Activated T-cell treated with anti-CD3 and anti-CD28 coated beads for 1 hour (primary cell): ENCODE measurements around the gene RAB5IF.
"Not testable (repeated sequence)": the region's sequence is repeated elsewhere in the genome, so short reads cannot be mapped to it uniquely, and the experiment has no call there.

Experiments
- DNase-seq: peaks from one replicate; pipeline ENCODE4 v3.0.0-alpha.2; 2020; ENCODE audit warnings: low read depth

RAB5IF gene

DNA sequence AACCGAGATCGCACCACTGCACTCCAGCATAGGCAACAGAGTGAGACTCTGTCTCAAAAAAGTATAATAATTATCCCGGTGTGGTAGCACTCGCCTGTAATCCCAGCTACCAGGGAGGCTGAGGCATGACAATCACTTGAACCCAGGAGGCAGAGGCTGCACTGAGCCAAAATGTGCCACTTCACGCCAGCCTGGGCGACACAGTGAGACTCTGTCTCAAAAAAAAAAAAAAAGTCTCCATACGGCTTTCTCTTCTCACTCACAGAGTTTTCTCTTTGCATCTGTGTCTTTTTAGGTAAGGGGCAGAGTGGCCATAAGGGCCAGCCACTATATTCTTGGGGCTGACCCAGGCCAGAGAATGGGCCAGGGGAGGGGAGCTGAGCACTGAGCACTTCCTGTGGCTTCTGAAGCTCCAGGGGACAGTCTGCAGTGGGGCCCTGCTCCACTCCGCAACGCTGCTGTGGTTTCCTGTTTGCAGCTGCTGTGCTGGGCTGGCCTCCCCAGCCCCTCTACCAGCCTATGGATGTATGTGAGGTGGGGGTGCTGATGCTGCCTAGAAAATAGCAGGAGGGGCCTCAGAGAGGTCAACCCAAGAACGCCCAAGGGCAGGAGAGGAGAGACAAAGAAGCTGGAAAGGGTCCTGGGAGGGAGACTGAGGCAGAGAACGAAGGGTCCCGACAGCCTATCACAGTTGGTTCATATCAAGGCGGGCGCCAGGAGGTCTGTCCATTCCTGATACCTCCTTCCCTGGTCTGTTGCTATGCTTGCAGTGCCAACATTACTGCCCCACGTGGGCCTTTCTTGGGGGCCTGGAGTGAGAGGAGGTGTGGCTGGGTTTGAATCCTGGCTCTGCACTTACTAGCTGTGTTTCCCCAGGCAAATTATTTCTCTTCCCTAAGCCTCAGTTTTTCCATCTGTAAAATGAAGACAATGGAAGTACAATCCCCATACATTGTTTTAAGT is 24.4 kb downstream of the RAB5IF start:
- DNase-seq = no peak

DNA sequence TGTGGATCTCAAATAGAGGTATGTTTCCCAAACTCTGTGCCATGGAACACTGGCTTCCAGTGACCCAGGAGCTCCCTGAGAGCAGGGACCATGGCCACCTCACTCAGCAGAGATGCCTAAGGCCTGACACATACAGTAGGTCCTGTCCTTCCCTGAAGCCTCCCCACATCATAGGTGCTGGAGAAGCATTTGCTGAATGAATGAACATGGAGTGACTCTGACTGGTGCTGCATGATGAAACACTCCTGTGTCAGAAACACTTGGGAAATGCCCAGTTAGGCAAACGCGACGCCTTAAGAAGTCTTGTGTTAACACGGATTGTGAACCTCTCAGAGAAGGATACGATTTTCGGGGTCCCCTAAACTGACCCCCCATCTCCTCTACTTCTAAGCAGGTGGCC is 26.1 kb downstream of the RAB5IF start:
- no peak for DNase-seq

DNA sequence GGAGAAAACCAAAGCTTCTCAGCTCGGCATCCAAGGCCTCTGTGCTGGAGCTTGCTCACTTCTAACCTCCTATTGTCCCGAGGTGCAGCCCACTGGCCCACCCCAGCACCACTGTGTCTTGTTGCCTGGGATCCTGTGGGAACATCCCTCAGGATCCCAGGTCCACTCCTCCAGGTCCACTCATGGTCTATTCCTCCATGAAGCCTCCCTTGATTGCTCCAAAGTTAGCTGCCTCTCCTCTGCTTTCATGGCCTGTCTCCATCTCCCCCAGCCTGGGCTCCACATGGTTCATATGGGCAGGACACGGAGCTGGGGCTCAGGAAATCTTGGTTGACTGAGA is 26.5 kb downstream of the RAB5IF start:
- DNase-seq = no peak

DNA sequence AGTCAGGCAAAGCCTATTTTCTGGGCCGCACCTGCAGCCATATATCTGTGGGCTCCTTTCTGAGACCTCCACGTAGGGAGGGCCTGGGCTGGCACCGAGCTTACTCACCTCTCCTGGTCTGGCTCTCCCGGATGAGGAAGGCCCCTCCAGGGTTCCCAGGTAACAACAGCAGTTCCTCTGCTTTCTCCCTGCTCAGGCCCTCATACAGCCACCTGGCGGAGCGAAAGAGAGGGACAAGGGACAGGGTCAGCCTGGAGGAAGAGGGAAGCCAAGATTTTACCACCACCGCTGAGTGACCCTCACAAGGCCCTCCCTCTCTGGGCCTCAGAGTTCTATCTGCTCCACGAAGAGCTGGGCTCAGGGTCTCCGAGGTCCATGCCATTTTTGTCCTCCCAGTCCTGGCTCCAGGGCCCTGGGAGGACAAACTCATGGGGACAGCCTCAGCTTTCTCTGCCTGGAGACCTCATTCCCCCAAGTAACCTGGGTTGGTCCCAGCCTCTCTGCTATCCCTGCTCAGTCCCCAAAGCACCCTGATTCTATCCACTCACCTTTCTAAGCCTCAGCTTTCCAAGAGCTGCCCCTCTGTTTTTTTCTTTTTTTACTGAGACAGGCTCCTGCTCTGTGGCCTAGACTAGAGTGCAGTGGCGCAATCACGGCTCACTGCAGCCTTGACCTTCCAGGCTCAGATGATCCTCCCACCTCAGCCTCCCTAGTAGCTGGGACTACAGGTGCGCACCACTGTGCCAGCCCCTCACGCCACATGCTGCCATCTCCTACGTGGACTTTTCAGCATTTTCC is 27.1 kb downstream of the RAB5IF start:
- DNase-seq = no peak

DNA sequence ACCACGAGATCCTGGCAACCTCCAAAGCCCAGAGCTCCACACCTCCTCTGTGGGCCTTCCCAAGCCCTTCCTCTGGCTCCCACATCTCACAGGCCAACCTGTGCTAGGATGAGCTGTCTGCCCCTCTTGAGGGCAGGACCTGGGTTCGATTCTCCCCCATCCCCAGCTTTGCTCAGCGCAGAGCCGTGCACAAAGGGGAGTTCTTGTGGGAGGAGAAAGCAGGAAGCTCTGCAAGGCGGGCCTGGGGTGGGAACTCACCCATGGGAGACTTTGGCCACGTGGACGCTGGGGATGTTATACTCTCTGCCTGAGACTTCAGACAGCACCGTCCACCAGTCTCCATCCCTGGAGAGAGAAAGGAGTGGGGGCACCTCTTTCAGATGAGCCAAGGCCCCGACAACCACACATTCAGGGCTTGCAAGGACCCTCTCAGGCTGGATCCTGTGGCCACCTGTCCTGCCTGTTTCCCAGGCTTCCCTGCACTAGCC is 27.8 kb downstream of the RAB5IF start:
- no peak for DNase-seq

DNA sequence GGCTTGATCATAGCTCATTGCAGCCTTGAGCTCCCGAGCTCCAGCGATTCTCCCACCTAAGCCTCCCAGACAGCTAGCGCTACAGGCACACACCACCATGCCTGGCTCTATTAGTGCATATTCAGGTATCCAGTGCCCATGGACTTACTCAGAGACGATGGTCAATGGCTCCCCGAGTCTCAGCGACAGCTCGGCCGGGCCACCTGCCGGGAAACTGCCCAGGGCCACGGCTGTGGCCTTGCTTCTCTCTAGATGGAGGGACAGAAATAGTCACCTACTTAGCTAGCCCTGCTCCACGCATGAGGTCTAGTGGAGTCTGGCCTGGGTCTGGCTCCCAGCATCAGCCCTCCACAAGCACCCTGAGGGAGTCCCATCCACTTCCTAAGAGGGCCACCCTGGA is 28.8 kb downstream of the RAB5IF start:
- DNase-seq = no peak

DNA sequence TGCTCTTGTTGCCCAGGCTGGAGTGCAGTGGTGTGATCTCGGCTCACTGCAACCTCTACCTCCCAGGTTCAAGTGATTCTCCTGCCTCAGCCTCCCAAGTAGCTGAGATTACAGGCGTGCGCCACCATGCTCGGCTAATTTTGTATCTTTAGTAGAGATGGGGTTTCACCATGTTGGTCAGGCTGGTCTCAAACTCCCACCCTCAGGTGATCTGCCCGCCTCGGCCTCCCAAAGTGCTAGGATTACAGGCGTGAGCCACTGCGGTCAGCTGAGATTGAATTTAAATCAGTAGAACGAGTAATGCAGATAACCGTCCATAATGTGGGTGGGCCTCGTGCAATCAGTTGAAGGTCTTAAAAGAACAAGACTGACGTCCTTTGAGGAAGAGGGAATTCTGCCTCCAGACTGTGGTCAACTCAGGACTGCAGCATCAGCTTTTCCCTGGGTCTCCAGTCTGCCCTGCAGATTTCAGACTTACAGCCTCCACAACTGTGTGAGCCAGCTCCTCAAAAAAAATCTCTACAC is 33.4 kb downstream of the RAB5IF start:
- not testable (repeated sequence) for DNase-seq

DNA sequence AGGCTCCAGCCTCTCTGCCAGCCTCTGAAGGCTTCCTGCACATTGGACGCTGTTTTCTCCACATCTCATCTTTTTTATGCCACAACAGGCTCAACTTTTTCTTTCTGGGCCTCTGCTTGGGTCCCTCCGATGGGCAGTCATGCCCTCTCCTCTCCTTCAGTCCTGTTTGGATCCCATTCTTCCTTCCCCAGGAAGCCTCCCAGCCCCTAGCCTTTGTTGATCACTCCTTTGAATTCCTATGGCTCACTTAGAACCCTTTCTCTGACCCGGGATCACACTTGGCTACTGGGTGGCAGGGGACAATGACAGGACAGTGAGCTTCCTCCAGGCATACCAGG is 35.9 kb downstream of the RAB5IF start:
- no peak for DNase-seq

DNA sequence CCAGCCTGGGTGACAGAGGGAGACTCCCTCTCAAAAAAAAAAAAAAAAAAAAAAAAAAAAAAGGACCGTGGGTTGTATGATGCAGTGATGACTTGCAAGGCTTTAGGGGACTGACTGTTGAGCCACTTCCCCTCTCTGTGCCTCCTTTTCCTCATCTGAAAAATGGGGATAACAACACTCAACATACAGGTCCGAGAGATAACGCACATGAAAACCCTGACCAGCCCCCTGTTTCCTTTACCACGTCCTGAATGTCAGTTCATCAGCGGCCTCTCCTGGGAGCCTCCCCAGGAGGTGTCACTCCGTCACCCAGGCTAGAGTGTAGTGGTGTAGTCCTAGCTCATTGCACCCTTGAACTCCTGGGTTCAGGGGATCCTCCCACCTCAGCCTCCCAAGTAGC is 36.6 kb downstream of the RAB5IF start:
- no peak for DNase-seq

DNA sequence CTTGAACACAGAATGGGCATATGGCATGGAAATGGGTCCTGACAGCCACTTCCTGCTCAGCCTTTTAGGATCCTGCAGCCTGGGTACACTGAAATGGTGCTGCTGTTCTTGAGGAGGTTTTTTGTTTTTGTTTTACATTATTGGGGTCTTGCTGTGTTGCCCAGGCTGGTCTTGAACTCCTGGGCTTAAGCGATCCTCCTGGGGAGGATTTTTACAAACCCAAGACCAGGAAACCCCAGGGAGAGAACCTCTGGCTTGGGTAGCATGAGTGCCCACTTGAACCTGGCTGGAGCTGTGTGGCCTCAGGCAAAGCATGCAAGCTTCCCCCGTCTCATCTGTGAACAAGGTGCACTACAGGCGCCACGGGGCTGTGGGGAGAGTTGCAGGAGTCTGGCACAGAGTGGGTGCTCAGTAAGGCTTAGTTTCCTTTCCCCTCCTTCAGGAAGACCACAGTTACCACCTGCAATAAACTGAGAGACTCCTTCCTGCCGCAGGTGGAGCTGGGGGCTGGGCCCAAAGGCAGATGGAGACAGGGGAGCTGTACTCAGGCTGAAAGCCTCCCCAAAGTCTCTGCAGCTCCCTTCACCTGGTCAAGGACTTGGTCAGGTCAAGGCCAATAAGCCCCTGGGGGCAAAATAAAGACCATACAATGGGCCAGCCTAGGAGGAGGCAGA is 38.6 kb downstream of the RAB5IF start:
- DNase-seq = peak; percentile 42

DNA sequence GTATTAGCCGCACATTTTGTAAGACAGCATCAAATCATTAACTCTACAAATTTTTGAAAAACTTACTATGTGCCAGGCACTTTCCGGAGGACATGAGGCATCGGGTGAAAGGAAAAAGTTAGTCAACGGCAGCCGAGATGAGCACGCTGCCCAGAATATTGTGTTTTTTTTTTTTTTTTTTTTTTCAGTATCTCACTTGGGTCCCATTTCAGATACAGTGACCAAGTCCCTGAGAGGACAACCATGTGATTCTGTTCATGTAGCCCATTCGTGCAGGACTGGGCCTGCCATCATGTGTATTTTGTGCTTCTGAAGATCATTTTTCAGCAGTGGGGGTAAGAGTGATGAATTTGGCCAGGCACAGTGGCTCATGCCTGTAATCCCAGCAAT is 39.1 kb downstream of the RAB5IF start:
- no peak for DNase-seq

DNA sequence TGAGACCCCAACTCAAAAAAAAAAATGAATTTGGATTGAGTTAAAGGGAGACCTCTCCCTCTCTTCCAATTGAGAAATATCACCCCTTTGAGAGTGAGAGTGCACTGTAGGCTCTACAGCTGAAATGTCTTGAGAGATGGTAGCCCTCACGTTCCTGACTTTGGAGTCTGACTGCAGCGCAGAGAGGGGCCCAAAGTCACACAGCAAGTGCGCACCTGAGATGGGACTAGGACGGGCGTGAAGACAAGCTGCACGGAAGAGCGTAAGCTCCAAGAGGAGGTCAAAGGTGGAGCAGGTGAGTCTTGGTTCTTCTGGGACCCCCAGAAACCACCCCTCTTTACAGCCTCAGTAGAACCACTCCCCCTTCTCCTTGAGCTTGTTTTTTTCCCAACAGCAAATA is 39.8 kb downstream of the RAB5IF start:
- DNase-seq = no peak

DNA sequence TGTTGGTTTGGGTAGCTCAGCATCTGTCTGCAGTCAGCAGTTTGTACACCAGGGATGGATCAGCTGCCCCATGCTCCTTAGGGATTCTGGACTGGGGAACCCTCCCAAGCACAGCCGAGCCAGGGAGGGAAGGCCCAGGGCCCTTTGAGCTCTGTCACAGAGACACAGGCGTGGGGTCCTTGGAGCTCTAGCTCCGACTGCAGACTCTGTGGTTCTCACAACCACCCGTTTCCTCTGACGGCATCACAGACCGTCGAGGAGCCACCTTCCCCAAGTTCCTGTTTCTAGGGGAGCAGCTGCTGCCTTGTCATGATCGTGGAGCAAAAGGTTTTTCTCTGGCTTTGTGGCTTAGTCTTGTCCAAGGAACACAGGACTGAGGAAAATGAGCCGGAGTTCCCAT is 40.4 kb downstream of the RAB5IF start, which contains the start of gene SLA2:
TSS of gene SLA2 (minus strand) at position 199 of the 400 bp plus-strand sequence. CDS start 4,861 bp downstream, outside the sequence.
- peak; percentile 55 for DNase-seq

DNA sequence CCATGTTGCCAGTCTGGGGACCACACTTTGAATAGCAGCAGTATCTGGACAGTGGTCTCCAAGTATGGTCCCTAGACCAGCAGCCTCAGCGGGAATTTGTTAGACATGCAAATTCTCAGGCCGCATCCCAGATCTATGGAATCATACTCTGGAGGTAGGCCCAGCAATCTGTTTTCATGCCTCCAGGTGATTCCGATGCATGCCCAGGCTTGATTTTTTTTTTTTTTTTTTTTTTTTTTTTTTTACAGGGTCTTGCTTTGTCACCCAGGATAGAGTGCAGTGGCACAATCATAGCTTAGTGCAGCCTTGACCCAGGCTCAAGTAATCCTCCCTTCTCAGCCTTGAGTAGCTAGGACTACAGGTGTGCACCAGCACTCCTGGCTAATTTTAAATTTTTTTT is 41.1 kb downstream of the RAB5IF start:
- no peak for DNase-seq

DNA sequence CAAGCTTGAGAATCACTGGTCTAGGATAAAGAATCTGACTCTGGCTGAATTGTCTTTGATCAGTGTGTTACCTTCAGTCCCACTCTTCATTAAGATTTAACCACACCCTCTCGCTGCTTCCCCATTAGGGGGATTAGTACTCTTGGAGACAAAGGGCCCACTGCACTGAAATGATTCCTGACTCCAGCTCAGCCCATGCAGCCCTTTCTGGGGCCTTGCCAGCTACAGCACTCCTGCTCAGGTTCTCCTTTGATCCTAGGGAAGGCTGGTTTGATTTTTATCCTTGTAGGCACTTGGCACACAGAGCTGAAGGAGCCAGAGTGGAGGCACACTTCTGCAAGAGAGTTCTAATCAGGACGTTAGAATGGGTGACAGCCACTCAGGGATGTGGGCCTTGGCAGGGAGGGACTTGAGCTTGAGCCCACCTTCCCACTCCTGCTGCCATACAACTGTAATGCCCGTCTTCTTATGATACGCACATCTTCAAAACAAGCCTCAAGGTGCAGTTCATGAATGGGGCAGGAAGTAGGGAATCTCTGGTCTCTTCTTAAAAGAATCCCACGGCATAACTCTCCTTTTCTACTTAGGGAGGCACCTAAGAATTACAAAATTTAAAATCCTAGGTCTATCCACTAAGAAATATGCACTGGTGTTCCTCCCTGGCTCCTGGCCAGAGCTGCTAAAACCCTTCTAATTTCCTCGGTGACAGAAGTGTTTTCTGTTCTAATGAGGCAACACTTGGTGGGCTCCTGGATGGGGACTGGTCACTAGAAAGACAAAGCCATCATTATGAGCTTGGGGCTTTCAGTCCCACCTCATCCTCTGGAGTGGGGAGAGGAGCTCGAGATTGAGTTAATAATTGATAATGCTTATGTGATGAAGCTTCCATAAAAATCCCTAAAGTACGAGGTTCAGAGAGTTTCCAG is 41.9 kb downstream of the RAB5IF start:
- no peak for DNase-seq

DNA sequence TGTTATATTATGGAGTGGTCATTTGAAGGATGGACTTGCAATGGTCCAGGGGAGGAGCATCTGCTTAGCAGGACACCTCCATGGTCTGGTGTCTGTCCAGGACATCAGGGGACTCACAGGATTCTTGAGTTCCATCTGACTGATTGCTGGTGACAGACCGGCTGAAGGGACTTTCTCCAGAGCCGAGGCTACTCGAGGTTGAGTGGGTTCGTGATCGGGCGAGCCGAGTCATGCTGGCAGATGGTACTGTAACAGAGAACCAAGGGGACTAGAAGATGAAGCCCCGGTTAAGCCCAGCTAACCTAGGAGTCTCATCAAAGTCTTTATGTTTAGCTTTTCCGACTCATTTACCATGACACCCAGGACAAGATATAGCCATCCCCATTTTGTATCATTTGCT is 47.9 kb downstream of the RAB5IF start:
- DNase-seq = no peak

DNA sequence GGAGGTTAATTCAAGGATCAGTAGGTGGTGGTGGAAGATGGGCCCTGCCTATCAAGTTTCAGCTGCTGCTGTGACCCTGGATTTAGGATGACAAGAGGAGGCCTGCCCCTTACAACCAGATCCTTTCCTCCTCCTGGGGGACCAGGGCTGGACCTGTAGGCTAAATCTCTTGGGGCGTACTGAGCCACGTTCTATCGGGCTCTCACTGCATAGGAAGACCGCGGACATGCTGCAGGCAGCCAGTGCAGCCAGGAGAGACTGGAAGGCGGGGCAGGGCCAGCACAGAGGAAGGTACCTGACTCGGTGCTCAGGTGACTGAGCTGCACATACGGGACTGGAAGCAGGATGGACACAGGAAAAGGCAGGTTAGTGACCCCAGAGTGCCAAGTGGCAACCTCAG is 48.9 kb downstream of the RAB5IF start:
- DNase-seq = no peak

DNA sequence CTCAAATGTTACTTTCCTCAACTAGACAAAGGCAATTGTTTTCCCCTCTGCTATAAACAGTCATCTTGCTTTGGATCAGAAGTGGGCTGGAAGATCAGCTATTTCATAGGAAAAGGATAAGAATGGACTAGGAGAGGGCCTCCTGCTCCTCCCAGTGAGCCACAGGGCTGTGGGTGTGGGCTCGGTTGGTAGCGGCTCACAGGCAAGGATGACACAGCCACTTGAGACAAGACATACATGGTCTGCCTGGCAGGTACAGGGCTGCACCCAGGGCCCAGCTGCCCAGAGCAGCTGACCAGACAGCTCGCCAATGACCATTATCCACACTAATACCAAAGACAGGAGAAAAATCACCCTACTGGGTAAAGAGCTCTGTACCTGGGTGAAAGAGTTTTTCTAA is 49.4 kb downstream of the RAB5IF start:
- no peak for DNase-seq

DNA sequence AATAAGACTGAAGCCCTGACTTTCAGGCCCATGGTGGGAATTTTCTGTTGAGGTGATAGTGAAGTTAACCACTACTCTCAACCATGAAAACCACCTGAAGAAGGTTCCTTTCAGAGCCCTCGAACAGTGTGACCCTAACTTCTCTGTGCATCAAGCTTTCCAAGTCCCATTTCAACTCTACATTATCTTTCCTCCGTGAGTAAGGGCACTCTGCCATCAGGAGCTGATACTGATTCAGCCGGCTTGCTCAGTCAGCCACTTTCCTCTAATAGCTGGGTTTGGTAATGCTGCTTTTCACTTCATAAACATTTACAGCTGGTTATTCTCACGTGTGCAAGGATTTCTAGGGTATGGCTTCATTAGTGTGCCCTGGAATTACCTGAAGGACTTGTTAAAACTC is 51.2 kb downstream of the RAB5IF start:
- no peak for DNase-seq

DNA sequence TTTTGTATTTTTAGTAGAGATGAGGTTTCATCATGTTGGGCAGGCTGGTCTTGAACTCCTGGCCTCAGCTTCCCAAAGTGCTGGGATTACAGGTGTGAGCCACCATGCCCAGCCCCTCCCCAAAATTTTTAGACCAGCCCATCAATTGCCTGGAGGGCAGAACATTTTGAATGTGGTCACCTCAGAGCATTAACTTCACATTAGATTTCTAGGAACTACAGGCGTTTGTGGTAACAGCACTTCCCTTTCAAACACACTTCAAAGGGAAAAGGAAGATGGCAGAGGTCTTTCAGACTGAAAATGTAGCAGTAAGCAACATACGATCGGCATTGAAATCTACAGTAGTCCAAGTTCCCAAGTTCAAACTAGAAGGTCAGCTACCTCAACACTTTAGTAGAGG is 52.7 kb downstream of the RAB5IF start:
- no peak for DNase-seq
